A673 (cell line): Measurements from ENCODE around the gene FZD10. TPM values are rescaled to one million over a fixed set of nuclear protein-coding genes. Genes with fewer than 3 reads are reported as not detected.

Experiments used
- BruUV-seq: library from RNA; stranded (reverse); fragments of 400-500 nt; replicated peaks from 2 replicates; lab custom pipeline; 2021; lab: Mats Ljungman, UMichigan
- CTCF ChIA-PET: fragments of 300-600 bp; sonication (Branson Sonifier 250); formaldehyde crosslinking; loops from one replicate; lab custom pipeline; 2022; ENCODE audit warnings: antibody characterized with exemption; lab: Charles Lee
- POLR2A ChIA-PET: fragments of 300-600 bp; sonication (Branson Sonifier 250); formaldehyde crosslinking; loops from one replicate; lab custom pipeline; 2022; ENCODE audit warnings: antibody characterized with exemption; ENCODE audit not compliant: low non-redundant PET; lab: Charles Lee
- DNase-seq: peaks from one replicate; pipeline ENCODE4 v3.0.0-alpha.2; 2015; ENCODE audit warnings: low spot score
- H3K27ac ChIP-seq: fragments of 200-600 bp; sonication (generic); 2 replicates; pipeline ENCODE4 v1.5.1; 2016; ENCODE audit warnings: mixed run types, low read depth, mild to moderate bottlenecking, mixed read lengths, antibody characterized with exemption, low read length; ENCODE audit not compliant: poor library complexity, severe bottlenecking
- H3K27me3 ChIP-seq: fragments of 200-600 bp; sonication (generic); replicated peaks from 2 replicates; pipeline ENCODE4 v1.6.1; 2017; ENCODE audit warnings: mixed run types, low read depth, mild to moderate bottlenecking, mixed read lengths, antibody characterized with exemption, low read length; ENCODE audit not compliant: insufficient read depth, poor library complexity
- H3K36me3 ChIP-seq: fragments of 200-600 bp; sonication (generic); 2 replicates; pipeline ENCODE4 v1.6.1; 2016; ENCODE audit warnings: mixed run types, mild to moderate bottlenecking, mixed read lengths, antibody characterized with exemption, low read length; ENCODE audit not compliant: insufficient read depth, poor library complexity, severe bottlenecking
- H3K4me1 ChIP-seq: fragments of 200-600 bp; sonication (generic); 2 replicates; pipeline ENCODE4 v1.6.1; 2017; ENCODE audit warnings: mixed run types, mild to moderate bottlenecking, mixed read lengths, antibody characterized with exemption, low read length; ENCODE audit not compliant: insufficient read depth, poor library complexity, severe bottlenecking
- H3K4me3 ChIP-seq: fragments of 200-600 bp; sonication (generic); 2 replicates; pipeline ENCODE4 v1.5.1; 2016; ENCODE audit warnings: low read depth, mixed run types, mild to moderate bottlenecking, mixed read lengths, low read length; ENCODE audit not compliant: poor library complexity, severe bottlenecking
- H3K9me3 ChIP-seq: fragments of 200-600 bp; sonication (generic); 2 replicates; pipeline ENCODE4 v1.6.1; 2016; ENCODE audit warnings: mixed run types, low read depth, mild to moderate bottlenecking, mixed read lengths, antibody characterized with exemption, low read length; ENCODE audit not compliant: poor library complexity, severe bottlenecking
- CTCF ChIP-seq: fragments of 300-800, 200-600 bp; sonication (generic); conservative IDR thresholded peaks from 2 replicates; pipeline ENCODE4 v1.5.1; 2017; ENCODE audit warnings: low read depth, mild to moderate bottlenecking, antibody characterized with exemption, low read length, moderate library complexity, mixed read lengths
- EZH2 ChIP-seq: fragments of 200-600 bp; sonication (generic); IDR thresholded peaks from 2 replicates; pipeline ENCODE4 v1.6.1; 2017; ENCODE audit warnings: borderline replicate concordance, low read depth, mild to moderate bottlenecking, mixed read lengths, antibody characterized with exemption, low read length; ENCODE audit not compliant: poor library complexity, severe bottlenecking
- intact Hi-C: fragments of 100-400 bp; cut with micrococcal nuclease; formaldehyde crosslinking; loops from one replicate; pipeline ENCODE4 v1.10.0; 2022; ENCODE audit not compliant: unreplicated experiment
- total RNA-seq: library from RNA; stranded (reverse); gene quantifications from 2 replicates; pipeline ENCODE4 v1.2.3, GENCODE V29; 2021

Gene FZD10
- total RNA-seq, 1 experiment from 2014 or later, result not detected

GRCh38 chr12:130201037-130201436 lies 38.8 kb downstream of the FZD10 start:
- intact Hi-C loops, result no loop called here
- no peaks in the 10 kb centered on the region for H3K4me1 ChIP-seq
- no peak for TF ChIP-seq EZH2
- no peak for TF ChIP-seq CTCF
- peaks cover 4% of the 10 kb centered on the region for H3K9me3 ChIP-seq
- no peak overlapping the region for H3K4me3 ChIP-seq
- BruUV-seq, result no TSS peak
- ChIA-PET POLR2A (no interaction called here), CTCF (no interaction called here)
- no peak for DNase-seq
- H3K27ac ChIP-seq, result no peak overlapping the region
- no peaks in the 10 kb centered on the region for H3K36me3 ChIP-seq
- H3K27me3 ChIP-seq, result no peaks in the 10 kb centered on the region

GRCh38 chr12:130202201-130202600 lies 39.9 kb downstream of the FZD10 start:
- Histone ChIP-seq H3K27ac (no peak overlapping the region), H3K27me3 (no peaks in the 10 kb centered on the region), H3K4me3 (no peak overlapping the region), H3K4me1 (no peaks in the 10 kb centered on the region), H3K9me3 (peaks cover 4% of the 10 kb centered on the region), H3K36me3 (no peaks in the 10 kb centered on the region)
- DNase-seq, result no peak
- intact Hi-C loops, result no loop called here
- TF ChIP-seq CTCF, result no peak
- no peak for TF ChIP-seq EZH2
- CTCF ChIA-PET, result no interaction called here
- POLR2A ChIA-PET, result no interaction called here
- no TSS peak for BruUV-seq

- peaks cover 4% of the 10 kb centered on the region for H3K9me3 ChIP-seq
- H3K36me3 ChIP-seq, result no peaks in the 10 kb centered on the region
- intact Hi-C loops, result no loop called here
- ChIA-PET POLR2A (no interaction called here), CTCF (no interaction called here)
- no peak overlapping the region for H3K27ac ChIP-seq
- no peak overlapping the region for H3K4me3 ChIP-seq
- H3K4me1 ChIP-seq, result no peaks in the 10 kb centered on the region
- H3K27me3 ChIP-seq, result no peaks in the 10 kb centered on the region
- no peak for TF ChIP-seq CTCF
- no peak for TF ChIP-seq EZH2
- BruUV-seq, result no TSS peak
- DNase-seq, result no peak
Measured at GRCh38 chr12:130203151-130203550, 40.9 kb downstream of the FZD10 start.
